ENCODE data around the gene MUC2.

The MUC2 gene

GRCh38 chr11:1073261-1073724 lies 1.4 kb upstream of the MUC2 start:
- no peak for DNase-seq

- no peak for DNase-seq
Measured at GRCh38 chr11:1073851-1074243, 827 bp upstream of the MUC2 start.

DNA sequence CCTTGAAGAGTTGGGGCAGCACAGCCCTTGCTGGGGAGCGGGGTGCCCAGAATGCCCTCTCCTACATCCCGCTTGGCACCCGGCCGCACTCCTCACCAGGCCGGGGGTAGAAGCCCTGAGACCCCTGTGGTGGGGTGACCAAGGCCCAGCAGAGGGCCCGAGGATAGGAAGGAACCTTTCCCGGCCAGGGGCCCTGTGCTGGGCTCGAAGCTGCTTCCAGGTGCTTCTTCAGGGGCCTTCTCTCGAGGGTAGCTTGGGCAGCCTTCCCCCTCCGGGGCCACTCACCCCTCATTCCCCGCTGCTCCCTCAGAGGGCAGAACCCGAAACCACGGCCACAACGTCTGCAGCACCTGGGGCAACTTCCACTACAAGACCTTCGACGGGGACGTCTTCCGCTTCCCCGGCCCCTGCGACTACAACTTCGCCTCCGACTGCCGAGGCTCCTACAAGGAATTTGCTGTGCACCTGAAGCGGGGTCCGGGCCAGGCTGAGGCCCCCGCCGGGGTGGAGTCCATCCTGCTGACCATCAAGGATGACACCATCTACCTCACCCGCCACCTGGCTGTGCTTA lies 752 bp downstream of the MUC2 start:
- DNase-seq, result no peak

DNA sequence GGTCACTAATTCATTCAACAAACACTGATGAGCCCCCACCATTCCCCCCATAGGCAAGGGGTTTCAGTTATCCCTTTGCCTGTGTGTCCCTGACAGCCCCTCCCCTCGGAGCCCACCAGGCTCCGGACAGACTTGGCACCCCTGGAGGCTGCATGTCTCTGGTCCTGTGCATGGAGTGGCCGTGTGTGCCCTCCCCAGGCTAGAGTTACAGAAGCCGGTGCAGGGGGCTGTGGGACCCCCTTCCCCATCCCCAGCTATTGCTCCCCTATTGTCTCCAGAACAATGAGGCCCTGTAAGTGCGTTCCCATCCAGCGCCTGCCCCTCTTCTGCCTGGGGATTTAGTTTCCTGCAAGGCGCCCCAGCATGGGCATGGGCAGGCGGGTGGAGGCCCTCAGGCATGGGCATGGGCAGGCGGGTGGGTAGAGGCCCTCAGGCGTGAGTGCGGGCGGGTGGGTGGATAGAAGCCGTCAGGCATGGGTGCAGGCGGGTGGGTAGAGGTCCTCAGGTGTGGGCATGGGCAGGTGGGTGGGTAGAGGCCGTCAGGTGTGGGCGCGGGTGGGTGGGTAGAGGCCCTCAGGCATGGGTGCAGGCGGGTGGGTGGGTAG lies 1.5 kb downstream of the MUC2 start:
- no peak for DNase-seq

GRCh38 chr11:1077033-1077416 lies 2.4 kb downstream of the MUC2 start:
- DNase-seq, result no peak

- DNase-seq, result no peak
Measured at GRCh38 chr11:1077417-1078119, 2.9 kb downstream of the MUC2 start.

- no peak for DNase-seq
Measured at GRCh38 chr11:1078191-1078601, 3.5 kb downstream of the MUC2 start.

DNA sequence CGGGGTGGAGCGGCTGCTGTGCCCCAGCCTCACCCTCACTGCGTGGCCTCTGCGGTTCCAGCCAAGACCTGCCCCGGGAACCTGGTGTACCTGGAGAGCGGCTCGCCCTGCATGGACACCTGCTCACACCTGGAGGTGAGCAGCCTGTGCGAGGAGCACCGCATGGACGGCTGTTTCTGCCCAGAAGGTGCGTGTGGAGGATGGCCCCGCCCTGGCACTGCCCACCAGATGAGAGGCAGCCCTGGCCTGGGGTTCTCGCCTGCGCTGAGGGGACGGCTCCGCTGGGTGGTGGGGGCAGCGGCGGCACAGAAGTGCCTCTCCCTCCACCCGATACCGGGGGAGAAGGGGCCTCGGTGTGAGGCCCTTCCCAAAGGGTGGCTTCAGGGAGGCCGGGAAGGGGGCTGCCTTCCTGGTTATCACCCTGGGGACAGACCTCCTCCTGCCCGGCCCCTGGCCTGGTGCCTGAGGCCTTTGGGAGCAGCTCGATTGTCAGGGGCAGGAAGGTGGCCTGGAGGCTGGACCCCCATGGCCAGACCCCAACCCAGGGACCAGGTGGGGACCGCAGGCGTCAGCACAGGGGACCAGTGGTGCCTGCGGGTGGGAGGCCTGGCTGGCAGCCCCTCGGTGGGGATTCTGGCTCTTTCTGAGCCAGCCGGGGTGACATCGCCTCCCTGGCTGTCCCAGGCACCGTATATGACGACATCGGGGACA lies 7.1 kb downstream of the MUC2 start:
- no peak for DNase-seq

DNA sequence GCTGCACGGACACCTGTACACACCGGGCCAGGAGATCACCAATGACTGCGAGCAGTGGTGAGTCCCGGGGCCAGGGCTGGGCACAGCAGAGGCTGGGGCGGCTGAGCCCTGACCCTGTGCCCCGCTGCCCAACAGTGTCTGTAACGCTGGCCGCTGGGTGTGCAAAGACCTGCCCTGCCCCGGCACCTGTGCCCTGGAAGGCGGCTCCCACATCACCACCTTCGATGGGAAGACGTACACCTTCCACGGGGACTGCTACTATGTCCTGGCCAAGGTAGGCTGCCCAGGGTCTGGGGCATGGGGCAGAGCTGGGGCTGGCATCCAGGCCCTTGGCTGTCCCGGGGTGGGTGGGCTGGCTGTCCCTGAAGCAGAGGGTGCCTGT lies 7.7 kb downstream of the MUC2 start:
- DNase-seq, result no peak

DNA sequence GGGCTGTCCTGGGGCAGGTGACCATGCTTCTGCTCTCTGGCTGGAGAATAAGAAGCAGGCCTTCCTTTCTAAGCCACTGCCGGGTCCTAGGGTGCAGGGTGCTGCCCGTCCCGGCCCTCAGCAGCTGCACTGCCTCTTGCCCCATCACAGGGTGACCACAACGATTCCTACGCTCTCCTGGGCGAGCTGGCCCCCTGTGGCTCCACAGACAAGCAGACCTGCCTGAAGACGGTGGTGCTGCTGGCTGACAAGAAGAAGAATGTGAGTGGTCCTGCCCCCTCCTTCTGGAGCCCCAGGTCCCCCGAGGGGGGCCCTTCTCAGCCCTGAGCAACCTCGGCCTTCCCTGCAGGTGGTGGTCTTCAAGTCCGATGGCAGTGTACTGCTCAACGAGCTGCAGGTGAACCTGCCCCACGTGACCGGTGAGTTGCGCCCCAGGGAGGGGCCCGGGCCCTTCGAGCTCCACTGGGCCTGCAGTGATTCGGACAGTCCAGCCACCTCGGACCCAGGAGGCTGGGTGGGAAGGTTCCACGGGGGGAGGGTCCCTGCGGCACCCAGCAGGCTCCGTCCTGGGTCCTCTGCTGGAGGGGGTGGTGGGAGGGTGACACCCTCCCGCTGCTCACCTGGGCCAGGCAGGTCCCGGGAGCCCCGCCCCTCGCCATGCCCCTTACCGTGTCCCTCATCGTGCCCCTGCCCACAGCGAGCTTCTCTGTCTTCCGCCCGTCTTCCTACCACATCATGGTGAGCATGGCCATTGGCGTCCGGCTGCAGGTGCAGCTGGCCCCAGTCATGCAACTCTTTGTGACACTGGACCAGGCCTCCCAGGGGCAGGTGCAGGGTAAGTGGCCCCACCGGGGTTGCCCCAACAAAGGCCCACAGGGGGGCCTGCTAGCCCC lies 8.3 kb downstream of the MUC2 start:
- no peak for DNase-seq

GRCh38 chr11:1083621-1084551 lies 9.2 kb downstream of the MUC2 start:
- DNase-seq, result no peak

GRCh38 chr11:1084561-1085439 lies 10.1 kb downstream of the MUC2 start:
- DNase-seq, result no peak

GRCh38 chr11:1085440-1086170 lies 10.9 kb downstream of the MUC2 start:
- DNase-seq, result no peak

- DNase-seq, result no peak
Measured at GRCh38 chr11:1086171-1087102, 11.8 kb downstream of the MUC2 start.

GRCh38 chr11:1087279-1087960 lies 12.7 kb downstream of the MUC2 start:
- no peak for DNase-seq

DNA sequence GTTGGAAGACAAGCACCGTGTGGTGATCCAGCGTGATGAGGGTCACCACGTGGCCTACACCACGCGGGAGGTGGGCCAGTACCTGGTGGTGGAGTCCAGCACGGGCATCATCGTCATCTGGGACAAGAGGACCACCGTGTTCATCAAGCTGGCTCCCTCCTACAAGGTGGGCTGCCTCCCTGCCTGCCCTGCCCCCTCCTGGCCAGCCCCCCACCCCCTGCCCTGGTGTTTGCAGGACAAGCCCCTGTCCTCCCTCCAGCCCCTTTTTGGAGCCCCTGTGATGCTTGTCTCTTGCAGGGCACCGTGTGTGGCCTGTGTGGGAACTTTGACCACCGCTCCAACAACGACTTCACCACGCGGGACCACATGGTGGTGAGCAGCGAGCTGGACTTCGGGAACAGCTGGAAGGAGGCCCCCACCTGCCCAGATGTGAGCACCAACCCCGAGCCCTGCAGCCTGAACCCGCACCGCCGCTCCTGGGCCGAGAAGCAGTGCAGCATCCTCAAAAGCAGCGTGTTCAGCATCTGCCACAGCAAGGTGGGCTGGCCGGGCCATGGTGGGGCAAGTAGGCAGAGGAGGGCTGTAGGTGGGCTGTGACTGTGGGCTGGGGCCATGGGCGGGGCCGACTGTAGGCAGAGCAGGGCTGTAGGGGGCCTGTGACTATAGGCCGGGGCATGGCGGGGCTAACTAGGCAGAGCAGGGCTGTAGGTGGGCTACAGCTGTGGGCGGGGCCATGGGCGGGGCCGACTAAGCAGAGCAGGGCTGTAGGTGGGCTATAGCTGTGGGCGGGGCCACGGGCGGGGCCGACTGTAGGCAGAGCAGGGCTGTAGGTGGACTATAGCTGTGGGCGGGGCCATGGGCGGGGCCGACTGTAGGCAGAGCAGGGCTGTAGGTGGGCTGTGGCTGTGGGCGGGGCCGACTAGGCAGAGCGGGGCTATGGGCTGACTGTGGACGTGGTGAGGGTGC lies 13.6 kb downstream of the MUC2 start:
- DNase-seq, result no peak

Measured in NCI-H1417 (cell line).